Spleen (tissue), 11 donors: ENCODE results near the gene DQX1. TPM values are rescaled to one million over a fixed set of nuclear protein-coding genes. Genes with fewer than 3 reads are reported as not detected.

Experiments
- DNase-seq: peaks from one replicate; pipeline ENCODE4 v3.0.0-alpha.2; 2020
- H3K27ac ChIP-seq, 8 donors: fragments of 200-600 bp; sonication (generic) in 7 of 8; 1 replicate in 4 of 8; 2 replicates in 4 of 8; pipeline versions ENCODE4 v1.5.0 to v1.8.0; 2016 to 2021; ENCODE audit warnings: inconsistent platforms in 4 of 8, mild to moderate bottlenecking in 4 of 8, moderate library complexity in 1 of 8
- H3K27me3 ChIP-seq, 7 donors: fragments of 200-600 bp; sonication (generic) in 6 of 7; replicated peaks in 1 of 7; 1 replicate in 4 of 7; 2 replicates in 3 of 7; pipeline versions ENCODE4 v1.5.0 to v1.8.0; 2016 to 2021; ENCODE audit warnings: inconsistent platforms in 3 of 7, mild to moderate bottlenecking in 1 of 7
- H3K36me3 ChIP-seq, 6 donors: fragments of 200-600 bp; sonication (generic) in 5 of 6; 1 replicate in 4 of 6; 2 replicates in 2 of 6; pipeline versions ENCODE4 v1.5.0 to v1.8.0; 2016 to 2021; ENCODE audit warnings: inconsistent platforms in 2 of 6
- H3K4me1 ChIP-seq, 6 donors: fragments of 200-600 bp; sonication (generic) in 5 of 6; 1 replicate in 3 of 6; 2 replicates in 3 of 6; pipeline versions ENCODE4 v1.5.0 to v1.8.0; 2016 to 2021; ENCODE audit warnings: inconsistent platforms in 3 of 6
- H3K4me3 ChIP-seq, 8 donors: fragments of 200-600 bp; sonication (generic) in 7 of 8; 1 replicate in 4 of 8; 2 replicates in 4 of 8; pipeline versions ENCODE4 v1.5.0 to v1.8.0; 2016 to 2021; ENCODE audit warnings: inconsistent platforms in 4 of 8, mild to moderate bottlenecking in 4 of 8, moderate library complexity in 2 of 8
- H3K9me3 ChIP-seq, 8 donors: fragments of 200-600 bp; sonication (generic) in 7 of 8; 1 replicate in 4 of 8; 2 replicates in 4 of 8; pipeline versions ENCODE4 v1.5.0 to v1.8.0; 2016 to 2021; ENCODE audit warnings: inconsistent platforms in 4 of 8
- CTCF ChIP-seq, 11 experiments: fragments of 200-600 bp in 7 of 11; fragments of 450-650 bp in 4 of 11; sonication (generic) in 4 of 11; IDR thresholded peaks in 8 of 11; conservative IDR thresholded peaks in 3 of 11; 1 replicate in 7 of 11; 2 replicates in 4 of 11; pipeline versions ENCODE4 v1.4.0 to v1.8.0; 2016 to 2021; ENCODE audit warnings: antibody characterized with exemption in 11 of 11, inconsistent platforms in 4 of 11, mild to moderate bottlenecking in 1 of 11
- POLR2A ChIP-seq, 3 donors: fragments of 450-650 bp; IDR thresholded peaks; one replicate each; pipeline ENCODE4 v1.5.1; 2017; ENCODE audit warnings: antibody characterized with exemption in 3 of 3, mild to moderate bottlenecking in 1 of 3
- POLR2AphosphoS5 ChIP-seq, 3 donors: sonication (generic); formaldehyde crosslinking; IDR thresholded peaks; one replicate each; pipeline ENCODE4 v1.5.1; 2017; ENCODE audit warnings: antibody characterized with exemption in 3 of 3
- WGBS, 5 donors: extraction: QIAGEN DNeasy Blood & Tissue Kit in 3 of 5; methylation state at CpG; one replicate each; pipeline versions ENCODE4 v1.1.5 to v1.1.7; 2013 to 2018; 5-methylcytosine and 5-hydroxymethylcytosine counted together
- intact Hi-C: fragments of 100-400 bp; cut with DNase I; formaldehyde crosslinking; loops from one replicate; pipeline ENCODE4 v1.15.0; 2023; ENCODE audit warnings: low total_unique reads
- polyA plus RNA-seq, 3 donors: library from polyadenylated mRNA; stranded (reverse); fragments of 200-250 nt; gene quantifications; one replicate each; pipeline ENCODE4 v1.2.1, GENCODE V29; 2013
- total RNA-seq, 7 donors: library from RNA; depleted of rRNA in 3 of 7; stranded (reverse); fragments of >200 nt in 3 of 7; fragmentation: NEBNext Ultra II Directional in 4 of 7; extraction: Animal tissue kit (Norgen Biotek cat#: 25700) in 4 of 7; gene quantifications; one replicate each; pipeline versions ENCODE4 v1.1.0 to v1.2.1, GENCODE V29; 2016 to 2021
- donor health status: healthy with polysubstance abuse.
- donor health status: DM: no; HTN: no; CAD: no; lungs with moderate emphysema.
- donor health status: DM: no; HTN: no; CAD: no.
- donor health status: Bipolar disorder and iron deficiency.
- donor health status: healthy.
- donor health status: DM: no; HTN: no; CAD: no.
- donor health status: DM: yes; HTN: yes; CAD: no.

Gene DQX1
- total and polyA plus RNA-seq, 10 donors: 0.09 to 0.52 (median 0.31) TPM; not detected in 2

- TF ChIP-seq POLR2A (IDR thresholded peaks at IDR 0.05): no peak
- TF ChIP-seq CTCF (IDR thresholded peaks at IDR 0.05 in 8 of 11, conservative IDR thresholded peaks at IDR 0.05 in 3 of 11): peak in 2 of 11 experiments; percentile 12 to 29
- TF ChIP-seq POLR2AphosphoS5 (IDR thresholded peaks at IDR 0.05): no peak
- Histone ChIP-seq H3K4me1 (peaks cover 4 to 31% (median 16%) of the 10 kb centered on the region in 6 donors), H3K4me3 (no peak overlapping the region), H3K36me3 (no peaks in the 10 kb centered on the region), H3K9me3 (no peaks in the 10 kb centered on the region), H3K27ac (no peak overlapping the region), H3K27me3 (peaks cover 0 to 23% (median 12%) of the 10 kb centered on the region in 7 donors)
- DNase-seq: no peak
- 85 to 93% (median 89%) methylated on average over 3 of the region's 3 CpGs for WGBS, 5 donors
- intact Hi-C loops: no loop called here
Measured at GRCh38 chr2:74544634-74545033, 18.6 kb upstream of the DQX1 start.

- no peaks in the 10 kb centered on the region for H3K36me3 ChIP-seq
- peaks cover 0 to 28% (median 4%) of the 10 kb centered on the region in 6 donors for H3K4me1 ChIP-seq
- peaks cover 0 to 6% (median 0%) of the 10 kb centered on the region in 7 donors for H3K27me3 ChIP-seq
- no peak for TF ChIP-seq CTCF (IDR thresholded peaks at IDR 0.05 in 8 of 11, conservative IDR thresholded peaks at IDR 0.05 in 3 of 11)
- TF ChIP-seq POLR2AphosphoS5 (IDR thresholded peaks at IDR 0.05): no peak
- no peak for TF ChIP-seq POLR2A (IDR thresholded peaks at IDR 0.05)
- H3K27ac ChIP-seq: no peak overlapping the region
- DNase-seq: no peak
- no peaks in the 10 kb centered on the region for H3K9me3 ChIP-seq
- H3K4me3 ChIP-seq: no peak overlapping the region
- intact Hi-C loops: no loop called here
- 89 to 98% (median 94%) methylated on average over 1 of the region's 1 CpG for whole genome bisulfite sequencing, 5 donors
Measured at GRCh38 chr2:74542978-74543377, 16.9 kb upstream of the DQX1 start.

GRCh38 chr2:74540291-74540690 is 14.3 kb upstream of the DQX1 start:
- Histone ChIP-seq H3K27ac (peak overlapping the region in 2 of 8 donors; percentile 50 to 66), H3K9me3 (no peaks in the 10 kb centered on the region), H3K4me1 (peaks cover 0 to 26% (median 2%) of the 10 kb centered on the region in 6 donors), H3K27me3 (no peaks in the 10 kb centered on the region), H3K36me3 (no peaks in the 10 kb centered on the region), H3K4me3 (no peak overlapping the region)
- TF ChIP-seq POLR2AphosphoS5 (IDR thresholded peaks at IDR 0.05) (peak in 1 of 3 donors; percentile 16), POLR2A (IDR thresholded peaks at IDR 0.05) (no peak), CTCF (IDR thresholded peaks at IDR 0.05 in 8 of 11, conservative IDR thresholded peaks at IDR 0.05 in 3 of 11) (no peak)
- no peak for DNase-seq
- WGBS, 5 donors: 66 to 87% (median 79%) methylated on average over 5 of the region's 5 CpGs
- intact Hi-C loops: no loop called here

- peaks cover 0 to 7% (median 0%) of the 10 kb centered on the region in 6 donors for H3K36me3 ChIP-seq
- DNase-seq: no peak
- TF ChIP-seq POLR2AphosphoS5 (IDR thresholded peaks at IDR 0.05): no peak
- TF ChIP-seq CTCF (IDR thresholded peaks at IDR 0.05 in 8 of 11, conservative IDR thresholded peaks at IDR 0.05 in 3 of 11): no peak
- no peak for TF ChIP-seq POLR2A (IDR thresholded peaks at IDR 0.05)
- no peaks in the 10 kb centered on the region for H3K9me3 ChIP-seq
- intact Hi-C loops: no loop called here
- peaks cover 0 to 26% (median 2%) of the 10 kb centered on the region in 6 donors for H3K4me1 ChIP-seq
- peak overlapping the region in 6 of 8 donors; percentile 6 to 66 (median 56) for H3K27ac ChIP-seq
- 29 to 52% (median 33%) methylated on average over 7 of the region's 7 CpGs for WGBS, 5 donors
- H3K27me3 ChIP-seq: no peaks in the 10 kb centered on the region
- peak overlapping the region in 2 of 8 donors; percentile 6 to 45 for H3K4me3 ChIP-seq
Measured at GRCh38 chr2:74538881-74539339, 12.9 kb upstream of the DQX1 start.
